Neural progenitor cell (in vitro differentiated cells): ENCODE measurements around the gene BDKRB2.

Source experiments
- CTCF ChIP-seq: fragments of 200-600 bp; sonication (generic); IDR thresholded peaks from 2 replicates; pipeline ENCODE4 v1.5.1; 2017; ENCODE audit warnings: antibody characterized with exemption, mild to moderate bottlenecking
- EZH2 ChIP-seq: fragments of 200-600 bp; sonication (generic); IDR thresholded peaks from 2 replicates; pipeline ENCODE4 v1.6.1; 2017; ENCODE audit warnings: antibody characterized with exemption, mild to moderate bottlenecking, moderate library complexity

DNA sequence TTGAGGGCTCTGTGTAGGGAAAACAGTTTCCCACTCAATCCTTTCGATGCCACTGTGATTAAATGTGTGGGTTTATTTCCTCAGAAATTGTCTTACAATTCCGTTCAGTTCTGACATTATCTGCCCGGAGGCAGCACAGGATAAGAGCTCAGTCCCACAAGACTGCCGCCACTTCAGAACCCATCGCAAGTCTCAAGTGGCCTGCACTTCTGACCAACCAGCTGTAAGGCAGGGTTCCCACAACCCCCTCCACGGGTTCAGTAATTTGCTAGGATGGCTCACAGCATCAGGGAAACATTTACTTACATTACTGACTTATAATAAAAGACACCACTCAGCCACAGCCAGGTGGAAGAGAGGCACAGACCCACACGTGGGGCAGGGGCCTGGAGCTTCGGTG is 17.2 kb downstream of the BDKRB2 start:
- TF ChIP-seq CTCF (no peak), EZH2 (no peak)
